ENCODE data around the gene PLCB2. TPM values are rescaled to one million over a fixed set of nuclear protein-coding genes. Genes with fewer than 3 reads are reported as not detected.

The PLCB2 gene
- total and polyA plus RNA-seq, 2 experiments from 2014 or later = 9.5 to 13.8 TPM

DNA sequence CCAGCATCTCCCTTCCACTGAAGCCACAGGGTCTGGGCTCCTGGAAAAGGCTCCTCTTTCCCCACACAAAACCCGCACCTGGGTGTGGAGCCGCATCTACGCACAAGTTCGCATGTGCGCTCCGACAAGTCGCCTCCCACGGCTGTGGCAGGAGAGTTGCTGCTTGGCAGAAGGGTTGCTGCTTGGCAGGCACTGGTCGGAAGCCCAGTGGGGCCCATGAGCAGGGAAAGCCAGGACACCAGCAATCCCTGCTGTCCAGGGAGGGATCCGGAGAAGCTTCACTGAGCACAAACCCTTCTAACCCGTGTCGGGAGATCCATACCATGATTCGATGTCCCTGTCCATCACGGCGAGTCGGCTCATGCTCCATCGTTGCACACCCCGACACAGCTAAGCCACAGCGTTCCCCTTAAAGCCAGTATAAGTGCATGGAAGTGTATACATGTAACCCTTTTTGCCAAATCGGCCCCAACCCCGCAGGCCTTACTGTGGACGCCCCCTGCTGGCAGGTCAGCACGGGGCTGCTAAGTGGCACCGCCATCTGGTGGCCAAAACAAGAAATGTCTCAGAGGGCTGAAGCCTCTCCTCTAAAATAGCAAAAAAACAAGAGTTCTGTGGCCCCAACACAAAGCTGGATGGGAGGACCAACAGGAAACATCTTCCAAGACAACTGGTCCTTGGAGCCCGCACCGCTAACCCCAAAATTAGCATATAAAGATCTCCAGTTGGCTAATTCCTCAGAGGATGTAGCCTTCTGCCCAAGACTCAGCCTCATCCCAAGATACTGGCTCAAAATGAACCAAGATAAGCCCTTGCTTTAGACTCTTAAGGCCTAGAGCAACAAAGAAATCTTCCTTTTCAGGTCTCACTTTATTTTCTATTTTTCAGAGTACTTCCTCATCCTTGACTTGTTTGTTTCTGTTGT lies 33.1 kb downstream of the PLCB2 start:
- no peak overlapping the region for H3K4me3 Mint-ChIP-seq
- H3K27ac ChIP-seq (ENCODE audit: low read depth) = no peak overlapping the region
- no peak overlapping the region for H3K27ac Mint-ChIP-seq
- H3K36me3 ChIP-seq (ENCODE audit: insufficient read depth) = no peaks in the 10 kb centered on the region
- H3K4me1 Mint-ChIP-seq = peaks cover 36% of the 10 kb centered on the region
- H4K20me1 ChIP-seq (replicated peaks; ENCODE audit: insufficient read depth) = no peaks in the 10 kb centered on the region
- peaks cover 4% of the 10 kb centered on the region; the same call in 1 of the 2 replicates for H3F3A ChIP-seq (replicated peaks; ENCODE audit: low read depth)
- H3K9me2 ChIP-seq (ENCODE audit: insufficient read depth) = no peaks in the 10 kb centered on the region
- no peak overlapping the region for H3K4me2 ChIP-seq
- TF ChIP-seq, protein P1, sequence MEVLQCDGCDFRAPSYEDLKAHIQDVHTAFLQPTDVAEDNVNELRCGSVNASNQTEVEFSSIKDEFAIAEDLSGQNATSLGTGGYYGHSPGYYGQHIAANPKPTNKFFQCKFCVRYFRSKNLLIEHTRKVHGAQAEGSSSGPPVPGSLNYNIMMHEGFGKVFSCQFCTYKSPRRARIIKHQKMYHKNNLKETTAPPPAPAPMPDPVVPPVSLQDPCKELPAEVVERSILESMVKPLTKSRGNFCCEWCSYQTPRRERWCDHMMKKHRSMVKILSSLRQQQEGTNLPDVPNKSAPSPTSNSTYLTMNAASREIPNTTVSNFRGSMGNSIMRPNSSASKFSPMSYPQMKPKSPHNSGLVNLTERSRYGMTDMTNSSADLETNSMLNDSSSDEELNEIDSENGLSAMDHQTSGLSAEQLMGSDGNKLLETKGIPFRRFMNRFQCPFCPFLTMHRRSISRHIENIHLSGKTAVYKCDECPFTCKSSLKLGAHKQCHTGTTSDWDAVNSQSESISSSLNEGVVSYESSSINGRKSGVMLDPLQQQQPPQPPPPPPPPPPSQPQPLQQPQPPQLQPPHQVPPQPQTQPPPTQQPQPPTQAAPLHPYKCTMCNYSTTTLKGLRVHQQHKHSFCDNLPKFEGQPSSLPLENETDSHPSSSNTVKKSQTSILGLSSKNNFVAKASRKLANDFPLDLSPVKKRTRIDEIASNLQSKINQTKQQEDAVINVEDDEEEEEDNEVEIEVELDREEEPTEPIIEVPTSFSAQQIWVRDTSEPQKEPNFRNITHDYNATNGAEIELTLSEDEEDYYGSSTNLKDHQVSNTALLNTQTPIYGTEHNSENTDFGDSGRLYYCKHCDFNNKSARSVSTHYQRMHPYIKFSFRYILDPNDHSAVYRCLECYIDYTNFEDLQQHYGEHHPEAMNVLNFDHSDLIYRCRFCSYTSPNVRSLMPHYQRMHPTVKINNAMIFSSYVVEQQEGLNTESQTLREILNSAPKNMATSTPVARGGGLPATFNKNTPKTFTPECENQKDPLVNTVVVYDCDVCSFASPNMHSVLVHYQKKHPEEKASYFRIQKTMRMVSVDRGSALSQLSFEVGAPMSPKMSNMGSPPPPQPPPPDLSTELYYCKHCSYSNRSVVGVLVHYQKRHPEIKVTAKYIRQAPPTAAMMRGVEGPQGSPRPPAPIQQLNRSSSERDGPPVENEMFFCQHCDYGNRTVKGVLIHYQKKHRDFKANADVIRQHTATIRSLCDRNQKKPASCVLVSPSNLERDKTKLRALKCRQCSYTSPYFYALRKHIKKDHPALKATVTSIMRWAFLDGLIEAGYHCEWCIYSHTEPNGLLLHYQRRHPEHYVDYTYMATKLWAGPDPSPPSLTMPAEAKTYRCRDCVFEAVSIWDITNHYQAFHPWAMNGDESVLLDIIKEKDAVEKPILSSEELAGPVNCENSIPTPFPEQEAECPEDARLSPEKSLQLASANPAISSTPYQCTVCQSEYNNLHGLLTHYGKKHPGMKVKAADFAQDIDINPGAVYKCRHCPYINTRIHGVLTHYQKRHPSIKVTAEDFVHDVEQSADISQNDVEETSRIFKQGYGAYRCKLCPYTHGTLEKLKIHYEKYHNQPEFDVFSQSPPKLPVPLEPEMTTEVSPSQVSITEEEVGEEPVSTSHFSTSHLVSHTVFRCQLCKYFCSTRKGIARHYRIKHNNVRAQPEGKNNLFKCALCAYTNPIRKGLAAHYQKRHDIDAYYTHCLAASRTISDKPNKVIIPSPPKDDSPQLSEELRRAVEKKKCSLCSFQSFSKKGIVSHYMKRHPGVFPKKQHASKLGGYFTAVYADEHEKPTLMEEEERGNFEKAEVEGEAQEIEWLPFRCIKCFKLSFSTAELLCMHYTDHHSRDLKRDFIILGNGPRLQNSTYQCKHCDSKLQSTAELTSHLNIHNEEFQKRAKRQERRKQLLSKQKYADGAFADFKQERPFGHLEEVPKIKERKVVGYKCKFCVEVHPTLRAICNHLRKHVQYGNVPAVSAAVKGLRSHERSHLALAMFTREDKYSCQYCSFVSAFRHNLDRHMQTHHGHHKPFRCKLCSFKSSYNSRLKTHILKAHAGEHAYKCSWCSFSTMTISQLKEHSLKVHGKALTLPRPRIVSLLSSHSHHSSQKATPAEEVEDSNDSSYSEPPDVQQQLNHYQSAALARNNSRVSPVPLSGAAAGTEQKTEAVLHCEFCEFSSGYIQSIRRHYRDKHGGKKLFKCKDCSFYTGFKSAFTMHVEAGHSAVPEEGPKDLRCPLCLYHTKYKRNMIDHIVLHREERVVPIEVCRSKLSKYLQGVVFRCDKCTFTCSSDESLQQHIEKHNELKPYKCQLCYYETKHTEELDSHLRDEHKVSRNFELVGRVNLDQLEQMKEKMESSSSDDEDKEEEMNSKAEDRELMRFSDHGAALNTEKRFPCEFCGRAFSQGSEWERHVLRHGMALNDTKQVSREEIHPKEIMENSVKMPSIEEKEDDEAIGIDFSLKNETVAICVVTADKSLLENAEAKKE (CRISPR knock-in tag; IDR thresholded peaks at IDR 0.05) = no peak
- no peak for TF ChIP-seq POLR2AphosphoS5 (IDR thresholded peaks at IDR 0.05; ENCODE audit: low read depth)
- no peak for TF ChIP-seq JUNB (IDR thresholded peaks at IDR 0.05; ENCODE audit: unreplicated experiment)
- TF ChIP-seq ZNF331 (CRISPR knock-in tag; IDR thresholded peaks at IDR 0.05; ENCODE audit: low read depth) = 0 out of 2 replicates have a peak, but pooled peaks have one; percentile 10
- TF ChIP-seq STAT1 (IDR thresholded peaks at IDR 0.05; ENCODE audit: unreplicated experiment) = no peak
- no peak for TF ChIP-seq EZH2phosphoT487 (IDR thresholded peaks at IDR 0.05; ENCODE audit: unreplicated experiment)
- no peak for TF ChIP-seq NANOG (IDR thresholded peaks at IDR 0.05; ENCODE audit: borderline replicate concordance)
- no peak for TF ChIP-seq EZH2 (IDR thresholded peaks at IDR 0.05; ENCODE audit: low read depth, unreplicated experiment)
- peak; percentile 100 for TF ChIP-seq CTCF (conservative IDR thresholded peaks at IDR 0.05; ENCODE audit: low read depth in 2 of 2)
- H2AFZ ChIP-seq = no peak overlapping the region
- no peaks in the 10 kb centered on the region; the same call in 2 of the 3 replicates for H3K36me3 Mint-ChIP-seq (ENCODE audit: low read depth)
- no peaks in the 10 kb centered on the region for H3K79me2 ChIP-seq (replicated peaks; ENCODE audit: insufficient read depth)
- H3K27me3 ChIP-seq (ENCODE audit: insufficient read depth) = peaks cover 14% of the 10 kb centered on the region
- peaks cover 14% of the 10 kb centered on the region for H3K4me1 ChIP-seq (ENCODE audit: insufficient read depth)
- DNase-seq (ENCODE audit: low spot score) (peak; percentile 96), ATAC-seq (peak; percentile 41)
- H3K9me3 Mint-ChIP-seq = no peaks in the 10 kb centered on the region
- H3K4me3 ChIP-seq = no peak overlapping the region
- H3K27me3 Mint-ChIP-seq (ENCODE audit: insufficient read depth, low read depth, poor library complexity) = peaks cover 32% of the 10 kb centered on the region

All from GM23338 (cell line).